Liver (tissue), 9 donors: ENCODE data around the gene MBOAT1. TPM values are rescaled to one million over a fixed set of nuclear protein-coding genes. Genes with fewer than 3 reads are reported as not detected.
"Not testable (repeated sequence)": the region's sequence is repeated elsewhere in the genome, so short reads cannot be mapped to it uniquely, and the experiment has no call there.

Source experiments
- DNase-seq: peaks from one replicate; pipeline ENCODE4 v3.0.0-alpha.2; 2017; ENCODE audit warnings: low spot score
- H3K27ac ChIP-seq, 2 donors: one replicate each; pipeline ENCODE4 v1.7.0; 2013; ENCODE audit warnings: inconsistent platforms in 2 of 2, low read length in 2 of 2, control low read depth in 1 of 2, low read depth in 1 of 2, mild to moderate bottlenecking in 1 of 2
- H3K27me3 ChIP-seq, 4 donors: one replicate each; pipeline versions ENCODE4 v1.6.1 to v1.7.0; 2013; ENCODE audit warnings: low read length in 3 of 4, inconsistent platforms in 1 of 4, mild to moderate bottlenecking in 1 of 4, moderate library complexity in 1 of 4; ENCODE audit not compliant: control insufficient read depth in 4 of 4, insufficient read depth in 4 of 4
- H3K36me3 ChIP-seq, 4 donors: one replicate each; pipeline versions ENCODE4 v1.6.1 to v1.7.0; 2013; ENCODE audit warnings: low read length in 3 of 4, mild to moderate bottlenecking in 3 of 4, low read depth in 1 of 4, moderate library complexity in 1 of 4; ENCODE audit not compliant: control insufficient read depth in 4 of 4, insufficient read depth in 3 of 4
- H3K4me1 ChIP-seq, 4 donors: one replicate each; pipeline versions ENCODE4 v1.6.1 to v1.7.0; 2013; ENCODE audit warnings: low read length in 3 of 4, mild to moderate bottlenecking in 3 of 4, moderate library complexity in 1 of 4; ENCODE audit not compliant: control insufficient read depth in 4 of 4, insufficient read depth in 4 of 4
- H3K4me3 ChIP-seq, 3 donors: one replicate each; pipeline versions ENCODE4 v1.6.1 to v1.7.0; 2013; ENCODE audit warnings: low read length in 3 of 3, control low read depth in 1 of 3, low read depth in 1 of 3, mild to moderate bottlenecking in 1 of 3
- H3K9ac ChIP-seq, 2 donors: one replicate each; pipeline ENCODE4 v1.7.0; 2013; ENCODE audit warnings: low read length in 2 of 2, mild to moderate bottlenecking in 2 of 2, moderate library complexity in 2 of 2, control low read depth in 1 of 2, low read depth in 1 of 2
- H3K9me3 ChIP-seq, 4 donors: one replicate each; pipeline versions ENCODE4 v1.6.1 to v1.7.0; 2013; ENCODE audit warnings: low read length in 3 of 4; ENCODE audit not compliant: control insufficient read depth in 4 of 4
- ATF3 ChIP-seq: IDR thresholded peaks from 2 replicates; pipeline ENCODE4 v1.6.1; 2016; ENCODE audit warnings: antibody characterized with exemption
- CTCF ChIP-seq: fragments of 150-350 bp; IDR thresholded peaks from 2 replicates; pipeline ENCODE4 v1.5.1; 2017; ENCODE audit warnings: improper control_type of control experiment, low read depth, low read length; ENCODE audit not compliant: missing input control
- EGR1 ChIP-seq, 2 donors: IDR thresholded peaks; 2 replicates each; pipeline ENCODE4 v1.6.1; 2016 to 2018; ENCODE audit warnings: antibody characterized with exemption in 2 of 2, low read depth in 2 of 2
- FOXA1 ChIP-seq: IDR thresholded peaks from 2 replicates; pipeline ENCODE4 v1.6.1; 2016; ENCODE audit warnings: antibody characterized with exemption
- FOXA2 ChIP-seq: IDR thresholded peaks from 2 replicates; pipeline ENCODE4 v1.6.1; 2016; ENCODE audit warnings: antibody characterized with exemption
- GABPA ChIP-seq, 2 donors: IDR thresholded peaks in 1 of 2; conservative IDR thresholded peaks in 1 of 2; 2 replicates each; pipeline ENCODE4 v1.6.1; 2016; ENCODE audit warnings: antibody characterized with exemption in 2 of 2, mild to moderate bottlenecking in 1 of 2, moderate library complexity in 1 of 2
- HNF4A ChIP-seq, 2 donors: conservative IDR thresholded peaks; 2 replicates each; pipeline ENCODE4 v1.6.1; 2016; ENCODE audit warnings: antibody characterized with exemption in 2 of 2, mild to moderate bottlenecking in 2 of 2
- HNF4G ChIP-seq: IDR thresholded peaks from 2 replicates; pipeline ENCODE4 v1.6.1; 2016; ENCODE audit warnings: antibody characterized with exemption
- JUND ChIP-seq, 2 donors: IDR thresholded peaks; 2 replicates each; pipeline ENCODE4 v1.6.1; 2016; ENCODE audit warnings: antibody characterized with exemption in 2 of 2
- MAX ChIP-seq: IDR thresholded peaks from 2 replicates; pipeline ENCODE4 v1.6.1; 2016; ENCODE audit warnings: antibody characterized with exemption
- NR2F2 ChIP-seq: IDR thresholded peaks from 2 replicates; pipeline ENCODE4 v1.6.1; 2016; ENCODE audit warnings: antibody characterized with exemption
- RAD21 ChIP-seq, 2 donors: IDR thresholded peaks; 2 replicates each; pipeline ENCODE4 v1.6.1; 2016; ENCODE audit warnings: antibody characterized with exemption in 2 of 2, mild to moderate bottlenecking in 2 of 2
- REST ChIP-seq: IDR thresholded peaks from 2 replicates; pipeline ENCODE4 v1.6.1; 2016; ENCODE audit warnings: antibody characterized with exemption, mild to moderate bottlenecking
- RXRA ChIP-seq, 2 donors: IDR thresholded peaks; 2 replicates each; pipeline ENCODE4 v1.6.1; 2017 to 2018; ENCODE audit warnings: antibody characterized with exemption in 2 of 2, mild to moderate bottlenecking in 1 of 2
- SP1 ChIP-seq: IDR thresholded peaks from 2 replicates; pipeline ENCODE4 v1.6.1; 2018; ENCODE audit warnings: antibody characterized with exemption, mild to moderate bottlenecking
- TAF1 ChIP-seq: conservative IDR thresholded peaks from 2 replicates; pipeline ENCODE4 v1.6.1; 2016; ENCODE audit warnings: antibody characterized with exemption, mild to moderate bottlenecking
- YY1 ChIP-seq: IDR thresholded peaks from 2 replicates; pipeline ENCODE4 v1.6.1; 2016; ENCODE audit warnings: antibody characterized with exemption, mild to moderate bottlenecking
- ZBTB33 ChIP-seq: IDR thresholded peaks from 2 replicates; pipeline ENCODE4 v1.6.1; 2016; ENCODE audit warnings: antibody characterized with exemption
- WGBS: extraction: QIAGEN DNeasy Blood & Tissue Kit; methylation state at CpG from one replicate; pipeline ENCODE4 v1.1.7; 2013; 5-methylcytosine and 5-hydroxymethylcytosine counted together
- polyA plus RNA-seq, 2 donors: library from polyadenylated mRNA; stranded (reverse) in 1 of 2; unstranded in 1 of 2; fragments of 200-250 nt in 1 of 2; fragments of >200 nt in 1 of 2; fragmentation: Nextera tagmentation in 1 of 2; extraction: Ambion mirVana in 1 of 2; gene quantifications; one replicate each; pipeline versions ENCODE4 v1.2.1 to v1.2.3, GENCODE V29; 2013 to 2015
- total RNA-seq, 2 donors: library from RNA; depleted of rRNA; stranded (reverse); fragments of >200 nt; gene quantifications; one replicate each; pipeline ENCODE4 v1.2.3, GENCODE V29; 2014
- donor health status: healthy.
- donor health status: healthy.
- donor health status: healthy.
- donor health status: healthy.
- donor health status: healthy.

The MBOAT1 gene
- total and polyA plus RNA-seq, 4 donors: 1.2 to 9.3 (median 3.3) TPM

GRCh38 chr6:20148433-20148832, 63.8 kb downstream of the MBOAT1 start:
- no peak for DNase-seq
- H3K36me3 ChIP-seq: no peaks in the 10 kb centered on the region
- H3K4me3 ChIP-seq: no peak overlapping the region
- H3K27me3 ChIP-seq: no peaks in the 10 kb centered on the region
- TF ChIP-seq SP1 (no peak), NR2F2 (no peak), HNF4G (no peak), ZBTB33 (no peak), EGR1 (IDR thresholded peaks at IDR 0.05; ENCODE audit: low read depth in 2 of 2) (no peak), TAF1 (no peak)
- no peaks in the 10 kb centered on the region for H3K9me3 ChIP-seq
- no peak overlapping the region for H3K9ac ChIP-seq
- WGBS: 75% methylated on average over 4 of the region's 4 CpGs
- peaks cover 0 to 2% (median 0%) of the 10 kb centered on the region in 4 donors for H3K4me1 ChIP-seq
- H3K27ac ChIP-seq: no peak overlapping the region

- Histone ChIP-seq H3K27me3 (no peaks in the 10 kb centered on the region), H3K27ac (no peak overlapping the region), H3K36me3 (no peaks in the 10 kb centered on the region), H3K4me1 (peaks cover 0 to 2% (median 0%) of the 10 kb centered on the region in 4 donors), H3K9ac (no peak overlapping the region), H3K4me3 (no peak overlapping the region), H3K9me3 (no peaks in the 10 kb centered on the region)
- DNase-seq: no peak
- WGBS: 69% methylated on average over 4 of the region's 4 CpGs
- TF ChIP-seq TAF1 (no peak), MAX (no peak), SP1 (no peak), EGR1 (IDR thresholded peaks at IDR 0.05; ENCODE audit: low read depth in 2 of 2) (no peak), JUND (IDR thresholded peaks at IDR 0.05) (no peak), FOXA2 (no peak), RXRA (IDR thresholded peaks at IDR 0.05) (no peak), YY1 (no peak), HNF4G (no peak), HNF4A (conservative IDR thresholded peaks at IDR 0.05) (no peak), RAD21 (IDR thresholded peaks at IDR 0.05) (no peak), REST (no peak), GABPA (IDR thresholded peaks at IDR 0.05 in 1 of 2, conservative IDR thresholded peaks at IDR 0.05 in 1 of 2) (no peak), ZBTB33 (no peak), CTCF (no peak), NR2F2 (no peak), ATF3 (no peak), FOXA1 (no peak)
Measured at GRCh38 chr6:20147469-20147868, 64.8 kb downstream of the MBOAT1 start.

- not testable (repeated sequence) for H3K27me3 ChIP-seq, H3K36me3 ChIP-seq, H3K4me1 ChIP-seq, H3K9ac ChIP-seq, H3K27ac ChIP-seq, H3K4me3 ChIP-seq, DNase-seq, H3K9me3 ChIP-seq
- whole genome bisulfite sequencing: 82% methylated on average over 6 of the region's 6 CpGs
Measured at GRCh38 chr6:20146831-20147230, 65.4 kb downstream of the MBOAT1 start.
